Pancreas (tissue), 10 donors: ENCODE measurements around the gene CACNA2D2. TPM values are rescaled to one million over a fixed set of nuclear protein-coding genes. Genes with fewer than 3 reads are reported as not detected.

Source experiments
- ATAC-seq, 4 donors: fragments of 200-7000 bp; cut with Tn5 transposase; one replicate each; pipeline versions ENCODE4 v1.8.0 to v1.9.1; 2020; ENCODE audit warnings: mild to moderate bottlenecking in 4 of 4, moderate library complexity in 4 of 4
- DNase-seq, 6 donors: peaks; one replicate each; pipeline ENCODE4 v3.0.0-alpha.2; 2020
- FAIRE-seq: peaks from 2 replicates; lab custom pipeline; 2012; peaks lifted over from hg19 to GRCh38; lab: Jason Lieb, UNC
- H3K27ac ChIP-seq, 4 donors: fragments of 200-600 bp; sonication (generic); 1 replicate in 3 of 4; 2 replicates in 1 of 4; pipeline versions ENCODE4 v1.5.0 to v1.8.0; 2020
- H3K27me3 ChIP-seq, 4 donors: fragments of 200-600 bp; one replicate each; pipeline ENCODE4 v1.8.0; 2021
- H3K36me3 ChIP-seq, 3 donors: fragments of 200-600 bp; sonication (generic) in 1 of 3; one replicate each; pipeline versions ENCODE4 v1.5.0 to v1.8.0; 2020 to 2021
- H3K4me1 ChIP-seq, 3 donors: fragments of 200-600 bp; one replicate each; pipeline ENCODE4 v1.8.0; 2021
- H3K4me3 ChIP-seq, 4 donors: fragments of 200-600 bp; sonication (generic) in 2 of 4; one replicate each; pipeline versions ENCODE4 v1.5.0 to v1.8.0; 2020 to 2021
- H3K9me3 ChIP-seq, 4 donors: fragments of 200-600 bp; one replicate each; pipeline ENCODE4 v1.8.0; 2021
- CTCF ChIP-seq, 4 donors: fragments of 200-600 bp; sonication (generic) in 3 of 4; IDR thresholded peaks; one replicate each; pipeline versions ENCODE4 v1.5.0 to v1.8.0; 2021; ENCODE audit warnings: antibody characterized with exemption in 4 of 4
- WGBS, 2 donors: extraction: QIAGEN DNeasy Blood & Tissue Kit; methylation state at CpG; one replicate each; pipeline ENCODE4 v1.1.7; 2013; 5-methylcytosine and 5-hydroxymethylcytosine counted together
- intact Hi-C, 3 donors: fragments of 100-400 bp; cut with DNase I; formaldehyde crosslinking; loops; one replicate each; pipeline versions ENCODE4 v1.11.1 to v1.14.2; 2022
- polyA plus RNA-seq, 2 donors: library from polyadenylated mRNA; stranded (reverse); fragments of 200-250 nt; gene quantifications; one replicate each; pipeline ENCODE4 v1.2.3, GENCODE V29; 2013
- total RNA-seq, 6 donors: library from RNA; stranded (reverse); fragmentation: NEBNext Ultra II Directional in 4 of 6; extraction: Animal tissue kit (Norgen Biotek cat#: 25700) in 4 of 6; gene quantifications; one replicate each; pipeline versions ENCODE4 v1.2.1 to v1.2.4, GENCODE V29; 2021 to 2023
- donor health status: healthy with polysubstance abuse.
- donor health status: DM: no; HTN: no; CAD: no; lungs with moderate emphysema.
- donor health status: DM: no; HTN: no; CAD: no.
- donor health status: control.
- donor health status: control.
- donor health status: Bipolar disorder and iron deficiency.
- donor health status: DM: yes; HTN: yes; CAD: no.
- donor health status: DM: no; HTN: no; CAD: no.
- donor health status: DM: no; HTN: no; CAD: no.
- donor health status: DM: yes; HTN: yes; CAD: no.

The CACNA2D2 gene
- total and polyA plus RNA-seq, 8 donors = 1.1 to 19.5 (median 3.3) TPM

- peak overlapping the region in 1 of 4 donors; percentile 23 for H3K27ac ChIP-seq
- intact Hi-C loops = loop anchor here in 1 of 3 donors (10.0 kb wide), 1 partner anchor 72 kb away; no protein-coding TSS in a partner anchor
- H3K4me3 ChIP-seq = peak overlapping the region; percentile 87 to 100 (median 94)
- H3K27me3 ChIP-seq = no peaks in the 10 kb centered on the region
- no peaks in the 10 kb centered on the region for H3K9me3 ChIP-seq
- H3K4me1 ChIP-seq = peaks cover 8 to 19% (median 12%) of the 10 kb centered on the region in 3 donors
- peak in 2 of 6 donors; percentile 27 to 33 for DNase-seq
- no peak for FAIRE-seq
- peaks cover 8 to 31% (median 22%) of the 10 kb centered on the region in 3 donors for H3K36me3 ChIP-seq
- WGBS, 2 donors = 58 to 65% methylated on average over 4 of the region's 4 CpGs
- TF ChIP-seq CTCF (IDR thresholded peaks at IDR 0.05) = no peak
- ATAC-seq = no peak
These were observed 176.3 kb downstream of the CACNA2D2 start for GRCh38 chr3:50327129-50327528.

DNA sequence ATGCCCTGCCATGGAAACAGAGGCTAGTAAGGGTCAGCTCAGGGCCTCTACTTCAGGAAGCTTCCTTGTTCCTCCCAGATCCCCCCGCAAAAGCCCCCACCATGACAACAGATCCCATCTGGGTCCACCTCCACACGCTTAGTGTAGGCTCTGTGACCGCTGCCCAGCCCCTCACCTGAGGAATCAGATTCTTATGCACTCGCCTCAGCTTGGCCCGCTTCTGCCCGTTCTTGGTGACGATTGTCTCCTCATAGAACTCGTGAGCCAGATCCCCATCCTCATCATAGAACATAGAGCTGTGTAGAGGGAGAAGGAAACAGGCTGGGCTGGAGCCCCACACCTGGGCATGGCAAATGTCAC is 177.3 kb downstream of the CACNA2D2 start:
- no peaks in the 10 kb centered on the region for H3K9me3 ChIP-seq
- H3K27me3 ChIP-seq = no peaks in the 10 kb centered on the region
- DNase-seq (peak in 1 of 6 donors; percentile 55), ATAC-seq (no peak), FAIRE-seq (no peak)
- H3K27ac ChIP-seq = no peak overlapping the region
- no peak for TF ChIP-seq CTCF (IDR thresholded peaks at IDR 0.05)
- 83 to 84% methylated on average over 8 of the region's 8 CpGs for WGBS, 2 donors
- no peak overlapping the region for H3K4me3 ChIP-seq
- intact Hi-C loops = loop anchor here in 1 of 3 donors (10.0 kb wide), 1 partner anchor 71 kb away; no protein-coding TSS in a partner anchor
- H3K36me3 ChIP-seq = peaks cover 8 to 22% (median 17%) of the 10 kb centered on the region in 3 donors
- peaks cover 8 to 24% (median 16%) of the 10 kb centered on the region in 3 donors for H3K4me1 ChIP-seq

DNA sequence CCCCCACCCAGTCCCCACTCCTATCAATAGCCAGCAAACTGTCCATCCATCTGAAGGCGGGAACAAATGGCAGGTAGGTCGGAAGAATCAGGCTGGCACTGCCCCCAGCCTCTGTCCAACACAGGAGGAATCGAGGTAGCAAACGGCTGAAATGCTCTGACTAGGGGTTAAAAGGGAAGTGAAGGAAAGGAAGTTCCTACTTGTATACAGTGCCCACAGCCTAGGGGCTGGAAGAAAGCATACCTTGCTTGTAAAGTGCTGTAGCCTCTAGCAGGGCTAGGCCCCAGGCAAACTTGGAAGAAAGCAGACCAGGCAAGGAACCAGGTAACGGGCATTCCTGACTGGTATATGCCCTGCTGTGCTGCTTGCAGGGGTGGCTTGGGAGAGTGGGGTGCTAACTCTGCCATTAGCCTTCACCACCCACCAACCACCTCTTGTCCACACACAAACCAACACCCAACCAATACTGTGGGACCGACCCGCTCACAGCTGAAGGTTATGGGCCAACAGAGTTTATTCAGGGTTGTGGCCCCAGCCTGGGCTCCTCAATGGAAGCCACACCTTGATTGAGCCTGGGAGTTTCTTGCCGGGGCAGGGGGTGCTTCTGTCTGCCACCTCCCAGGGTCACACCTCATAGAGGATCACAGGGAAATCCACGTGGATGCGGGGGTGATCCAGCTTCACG is 177.8 kb downstream of the CACNA2D2 start:
- H3K27ac ChIP-seq = no peak overlapping the region
- ATAC-seq (no peak), FAIRE-seq (no peak), DNase-seq (peak in 1 of 6 donors; percentile 33)
- WGBS, 2 donors = 77 to 80% methylated on average over 11 of the region's 11 CpGs
- no peaks in the 10 kb centered on the region for H3K27me3 ChIP-seq
- peaks cover 4 to 16% (median 13%) of the 10 kb centered on the region in 3 donors for H3K36me3 ChIP-seq
- intact Hi-C loops = loop anchor here in 1 of 3 donors (10.0 kb wide), 1 partner anchor 71 kb away; no protein-coding TSS in a partner anchor
- peaks cover 8 to 24% (median 16%) of the 10 kb centered on the region in 3 donors for H3K4me1 ChIP-seq
- H3K4me3 ChIP-seq = no peak overlapping the region
- no peaks in the 10 kb centered on the region for H3K9me3 ChIP-seq
- TF ChIP-seq CTCF (IDR thresholded peaks at IDR 0.05) = no peak

GRCh38 chr3:50325113-50325480 is 178.3 kb downstream of the CACNA2D2 start:
- no peak for DNase-seq
- ATAC-seq = no peak
- Histone ChIP-seq H3K4me3 (no peak overlapping the region), H3K9me3 (no peaks in the 10 kb centered on the region), H3K4me1 (peaks cover 12 to 28% (median 21%) of the 10 kb centered on the region in 3 donors), H3K27me3 (no peaks in the 10 kb centered on the region), H3K27ac (no peak overlapping the region), H3K36me3 (peaks cover 0 to 11% (median 9%) of the 10 kb centered on the region in 3 donors)
- no peak for TF ChIP-seq CTCF (IDR thresholded peaks at IDR 0.05)
- FAIRE-seq = no peak
- WGBS, 2 donors = 80 to 82% methylated on average over 2 of the region's 2 CpGs
- intact Hi-C loops = loop anchor here in 1 of 3 donors (10.0 kb wide), 1 partner anchor 70 kb away; no protein-coding TSS in a partner anchor
